Tibial artery (tissue), 4 donors: ENCODE data around the gene TRAF3.

Experiments
- DNase-seq, 2 donors: peaks; one replicate each; pipeline ENCODE4 v3.0.0-alpha.2; 2019
- H3K27ac ChIP-seq, 2 donors: fragments of 200-600 bp; sonication (generic) in 1 of 2; 1 replicate in 1 of 2; 2 replicates in 1 of 2; pipeline ENCODE4 v1.5.1; 2018 to 2019; ENCODE audit warnings: mild to moderate bottlenecking in 1 of 2
- H3K27me3 ChIP-seq, 2 donors: fragments of 200-600 bp; sonication (generic) in 1 of 2; one replicate each; pipeline versions ENCODE4 v1.5.1 to v1.6.0; 2016 to 2019
- H3K36me3 ChIP-seq, 3 donors: fragments of 200-600 bp; sonication (generic) in 2 of 3; one replicate each; pipeline ENCODE4 v1.5.1; 2016 to 2019; ENCODE audit warnings: mild to moderate bottlenecking in 2 of 3
- H3K4me1 ChIP-seq, 4 donors: fragments of 200-600 bp; sonication (generic) in 2 of 4; 1 replicate in 3 of 4; 2 replicates in 1 of 4; pipeline ENCODE4 v1.5.1; 2016 to 2019
- H3K4me3 ChIP-seq, 2 donors: fragments of 200-600 bp; sonication (generic) in 1 of 2; 1 replicate in 1 of 2; 2 replicates in 1 of 2; pipeline ENCODE4 v1.5.1; 2018 to 2019; ENCODE audit warnings: mild to moderate bottlenecking in 2 of 2
- H3K9me3 ChIP-seq, 3 donors: fragments of 200-600 bp; sonication (generic) in 1 of 3; one replicate each; pipeline ENCODE4 v1.5.1; 2016 to 2019
- intact Hi-C: fragments of 100-400 bp; cut with DNase I; formaldehyde crosslinking; loops from one replicate; pipeline ENCODE4 v1.15.0; 2023; ENCODE audit warnings: low total_unique reads
- TF ChIP-seq, protein P1 (sequence below), 2 experiments: fragments of 200-600 bp in 1 of 2; fragments of 450-650 bp in 1 of 2; IDR thresholded peaks; one replicate each; pipeline ENCODE4 v1.5.1; 2017 to 2019; ENCODE audit warnings: antibody characterized with exemption in 2 of 2, mild to moderate bottlenecking in 1 of 2, moderate library complexity in 1 of 2

TRAF3 gene

DNA sequence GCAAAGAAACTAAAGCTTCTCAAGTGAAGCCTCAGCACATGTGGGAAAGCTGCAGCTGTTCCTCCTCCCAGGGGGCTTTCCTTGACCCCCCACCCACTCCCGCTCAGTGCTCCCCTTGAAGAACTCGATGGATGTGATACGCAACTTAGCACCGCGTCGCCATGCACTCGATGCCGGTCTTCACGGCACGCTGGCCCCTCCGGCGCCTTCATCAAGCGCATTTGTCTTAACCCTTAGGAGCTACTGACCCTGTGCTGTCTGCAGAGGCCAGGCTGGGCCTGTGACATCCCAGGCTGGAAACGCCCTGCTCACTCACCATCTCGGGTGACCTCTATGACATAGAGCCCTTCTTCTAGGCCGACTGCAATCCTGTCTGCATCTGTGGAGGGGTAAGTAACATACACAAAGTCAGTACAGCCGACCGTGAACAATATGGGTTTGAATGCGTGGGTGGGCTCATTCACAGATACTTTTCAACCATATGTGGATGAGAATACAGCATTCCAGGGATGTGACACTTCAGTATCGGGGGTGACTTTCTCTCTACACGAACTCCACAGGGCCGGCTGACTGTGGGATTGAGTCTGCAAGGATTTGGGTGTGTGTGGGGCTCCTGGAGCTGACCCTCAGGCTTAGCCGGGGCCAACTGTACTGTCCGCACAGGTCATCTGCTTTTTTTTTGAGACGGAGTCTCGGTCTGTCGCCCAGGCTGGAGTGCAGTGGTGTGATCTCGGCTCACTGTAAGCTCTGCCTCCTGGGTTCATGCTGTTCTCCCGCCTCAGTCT lies 168.3 kb downstream of the TRAF3 start:
- TF ChIP-seq, protein P1, sequence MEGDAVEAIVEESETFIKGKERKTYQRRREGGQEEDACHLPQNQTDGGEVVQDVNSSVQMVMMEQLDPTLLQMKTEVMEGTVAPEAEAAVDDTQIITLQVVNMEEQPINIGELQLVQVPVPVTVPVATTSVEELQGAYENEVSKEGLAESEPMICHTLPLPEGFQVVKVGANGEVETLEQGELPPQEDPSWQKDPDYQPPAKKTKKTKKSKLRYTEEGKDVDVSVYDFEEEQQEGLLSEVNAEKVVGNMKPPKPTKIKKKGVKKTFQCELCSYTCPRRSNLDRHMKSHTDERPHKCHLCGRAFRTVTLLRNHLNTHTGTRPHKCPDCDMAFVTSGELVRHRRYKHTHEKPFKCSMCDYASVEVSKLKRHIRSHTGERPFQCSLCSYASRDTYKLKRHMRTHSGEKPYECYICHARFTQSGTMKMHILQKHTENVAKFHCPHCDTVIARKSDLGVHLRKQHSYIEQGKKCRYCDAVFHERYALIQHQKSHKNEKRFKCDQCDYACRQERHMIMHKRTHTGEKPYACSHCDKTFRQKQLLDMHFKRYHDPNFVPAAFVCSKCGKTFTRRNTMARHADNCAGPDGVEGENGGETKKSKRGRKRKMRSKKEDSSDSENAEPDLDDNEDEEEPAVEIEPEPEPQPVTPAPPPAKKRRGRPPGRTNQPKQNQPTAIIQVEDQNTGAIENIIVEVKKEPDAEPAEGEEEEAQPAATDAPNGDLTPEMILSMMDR (IDR thresholded peaks at IDR 0.05), result no peak
- Histone ChIP-seq H3K9me3 (no peaks in the 10 kb centered on the region), H3K27me3 (no peaks in the 10 kb centered on the region), H3K4me1 (peaks cover 0 to 15% (median 9%) of the 10 kb centered on the region in 4 donors), H3K36me3 (peaks cover 91 to 98% (median 94%) of the 10 kb centered on the region in 3 donors), H3K27ac (no peak overlapping the region), H3K4me3 (no peak overlapping the region)
- intact Hi-C loops, result no loop called here
- no peak for DNase-seq

DNA sequence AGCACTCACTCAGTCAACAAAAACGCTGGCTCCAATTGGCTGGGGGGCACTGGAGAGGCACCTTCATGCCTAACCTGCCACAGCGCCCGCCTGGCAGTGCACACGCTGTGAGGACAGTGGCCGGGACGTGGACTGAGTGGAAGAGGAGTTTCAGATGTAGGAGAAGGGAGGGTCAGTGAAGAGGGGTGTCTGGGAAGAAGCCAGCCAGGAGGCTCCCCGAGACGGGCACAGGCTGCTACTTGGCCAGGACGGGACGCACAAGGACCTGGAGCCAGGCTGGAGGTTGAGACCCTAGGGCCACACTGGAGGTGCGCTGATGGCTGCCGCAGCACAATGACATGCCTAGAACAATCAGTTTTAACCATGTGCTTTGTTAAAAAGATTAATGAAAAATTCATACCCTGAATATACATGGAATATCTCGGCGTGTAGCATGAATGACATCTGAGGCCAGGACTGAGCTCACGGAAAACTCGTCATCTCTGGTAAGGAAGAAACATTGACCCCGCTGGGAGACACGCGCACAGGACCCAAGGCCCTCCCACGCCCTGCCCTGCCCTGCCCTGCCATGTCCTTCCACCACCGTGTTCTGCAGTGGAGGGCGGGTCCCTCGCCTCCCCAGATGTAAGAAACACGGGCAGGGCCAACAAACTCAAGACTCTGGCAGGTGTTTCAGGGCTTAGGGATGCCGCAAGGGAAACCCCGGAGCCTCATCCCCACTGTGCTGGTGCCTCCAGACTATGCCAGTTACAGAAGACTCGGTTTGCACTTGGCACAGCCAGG lies 170.3 kb downstream of the TRAF3 start:
- intact Hi-C loops, result no loop called here
- Histone ChIP-seq H3K27ac (no peak overlapping the region), H3K4me1 (peaks cover 0 to 16% (median 9%) of the 10 kb centered on the region in 4 donors), H3K9me3 (no peaks in the 10 kb centered on the region), H3K4me3 (no peak overlapping the region), H3K36me3 (peaks cover 91 to 98% (median 95%) of the 10 kb centered on the region in 3 donors), H3K27me3 (no peaks in the 10 kb centered on the region)
- no peak for DNase-seq
- TF ChIP-seq, protein P1 (IDR thresholded peaks at IDR 0.05), result no peak

- no peaks in the 10 kb centered on the region for H3K9me3 ChIP-seq
- TF ChIP-seq, protein P1 (IDR thresholded peaks at IDR 0.05), result no peak
- peaks cover 91 to 98% (median 95%) of the 10 kb centered on the region in 3 donors for H3K36me3 ChIP-seq
- DNase-seq, result no peak
- H3K27me3 ChIP-seq, result no peaks in the 10 kb centered on the region
- H3K4me1 ChIP-seq, result peaks cover 0 to 16% (median 9%) of the 10 kb centered on the region in 4 donors
- H3K27ac ChIP-seq, result no peak overlapping the region
- no peak overlapping the region for H3K4me3 ChIP-seq
- intact Hi-C loops, result no loop called here
Measured at GRCh38 chr14:102948698-102949061, 171.4 kb downstream of the TRAF3 start.

DNA sequence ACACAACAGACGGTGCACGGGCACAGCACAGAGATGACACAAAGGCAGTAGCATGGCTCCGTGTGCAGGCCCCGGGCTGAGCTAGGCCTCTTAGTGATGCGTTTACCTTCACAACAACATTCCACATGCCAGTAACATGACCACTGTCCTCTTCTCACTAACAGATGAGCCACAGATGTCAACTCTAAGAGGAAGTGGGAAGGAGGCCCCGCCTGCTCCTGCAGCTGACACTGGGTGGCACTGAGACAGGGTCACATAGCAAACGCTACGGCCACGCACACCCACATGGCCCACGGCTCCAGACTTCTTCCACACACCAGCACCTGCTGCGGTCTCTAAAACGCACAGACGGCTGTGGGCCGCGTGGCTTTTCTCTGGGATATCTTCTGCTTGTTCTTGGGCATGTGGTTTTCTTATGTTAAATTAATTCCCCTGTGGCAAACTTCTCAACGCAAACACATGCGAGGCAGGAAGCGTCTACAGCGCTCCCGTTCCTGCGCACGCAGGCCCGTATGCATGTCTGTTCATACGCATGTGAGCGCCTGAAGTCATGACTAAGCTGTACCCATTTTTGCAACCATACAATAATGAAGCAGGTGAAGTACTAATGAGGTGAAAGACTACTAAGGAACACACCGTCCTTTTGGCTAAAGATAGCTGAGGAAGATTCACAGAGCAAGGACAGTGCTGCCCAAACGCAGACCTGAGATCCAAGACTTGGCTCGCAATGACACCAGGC lies 172.0 kb downstream of the TRAF3 start:
- Histone ChIP-seq H3K4me1 (peaks cover 0 to 16% (median 9%) of the 10 kb centered on the region in 4 donors), H3K36me3 (peaks cover 91 to 98% (median 95%) of the 10 kb centered on the region in 3 donors), H3K27me3 (no peaks in the 10 kb centered on the region), H3K27ac (peak overlapping the region in 1 of 2 donors; percentile 18), H3K9me3 (no peaks in the 10 kb centered on the region), H3K4me3 (no peak overlapping the region)
- no peak for DNase-seq
- TF ChIP-seq, protein P1 (IDR thresholded peaks at IDR 0.05), result no peak
- intact Hi-C loops, result no loop called here

DNA sequence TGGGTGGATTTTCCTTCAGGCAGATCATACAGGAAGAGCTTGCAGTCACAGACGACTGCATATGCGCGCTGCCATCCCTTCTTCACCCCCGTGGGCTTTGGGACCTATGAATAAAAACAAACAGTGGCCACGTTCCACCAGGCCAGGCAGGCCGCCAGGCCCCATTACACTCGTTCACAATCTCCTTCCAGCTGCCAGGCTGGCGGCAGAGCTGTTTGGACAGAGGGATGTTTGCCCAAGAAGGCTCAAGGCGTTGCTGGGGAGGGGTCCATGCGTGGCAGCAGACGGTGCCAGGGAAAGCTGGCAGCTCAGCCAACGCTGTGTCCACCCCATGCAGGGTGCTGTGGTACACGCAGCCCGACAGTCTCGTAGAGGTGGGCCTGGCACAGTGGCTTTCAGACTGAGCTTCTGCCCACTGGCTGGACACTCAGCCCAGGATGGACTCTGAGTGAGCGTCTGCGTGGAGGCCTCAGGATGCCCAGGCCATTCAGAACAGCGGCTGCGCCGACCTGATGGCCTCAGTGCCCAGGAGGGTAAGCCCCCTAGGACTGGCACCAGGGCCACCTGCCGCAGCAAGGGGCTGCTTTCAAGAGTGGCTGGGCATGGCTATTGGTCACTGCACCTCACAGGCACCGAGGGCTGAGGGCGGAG lies 172.7 kb downstream of the TRAF3 start:
- no peaks in the 10 kb centered on the region for H3K27me3 ChIP-seq
- intact Hi-C loops, result no loop called here
- H3K36me3 ChIP-seq, result peaks cover 87 to 98% (median 95%) of the 10 kb centered on the region in 3 donors
- H3K9me3 ChIP-seq, result no peaks in the 10 kb centered on the region
- TF ChIP-seq, protein P1 (IDR thresholded peaks at IDR 0.05), result no peak
- peak in 1 of 2 donors; percentile 82 for DNase-seq
- H3K27ac ChIP-seq, result peak overlapping the region in 1 of 2 donors; percentile 18
- no peak overlapping the region for H3K4me3 ChIP-seq
- peaks cover 0 to 16% (median 9%) of the 10 kb centered on the region in 4 donors for H3K4me1 ChIP-seq
